Lower leg skin (tissue), 4 donors: ENCODE data around the gene AKAP10. TPM values are rescaled to one million over a fixed set of nuclear protein-coding genes. Genes with fewer than 3 reads are reported as not detected.
"Not testable (repeated sequence)": the region's sequence is repeated elsewhere in the genome, so short reads cannot be mapped to it uniquely, and the experiment has no call there.

Experiments used
- DNase-seq, 2 donors: peaks; one replicate each; pipeline ENCODE4 v3.0.0-alpha.2; 2019; ENCODE audit warnings: low spot score in 2 of 2
- H3K4me3 ChIP-seq: fragments of 200-600 bp; sonication (generic); 2 replicates; pipeline ENCODE4 v1.5.1; 2017; ENCODE audit warnings: mild to moderate bottlenecking, low read depth; ENCODE audit not compliant: poor library complexity, severe bottlenecking
- CTCF ChIP-seq, 3 donors: fragments of 450-650 bp; IDR thresholded peaks; one replicate each; pipeline ENCODE4 v1.5.1; 2016; ENCODE audit warnings: antibody characterized with exemption in 3 of 3, mild to moderate bottlenecking in 3 of 3, moderate library complexity in 2 of 3
- POLR2A ChIP-seq, 2 donors: fragments of 450-650 bp; IDR thresholded peaks; one replicate each; pipeline ENCODE4 v1.6.1; 2016 to 2017; ENCODE audit warnings: antibody characterized with exemption in 2 of 2, mild to moderate bottlenecking in 1 of 2, moderate library complexity in 1 of 2
- WGBS, 2 donors: methylation state at CpG; one replicate each; pipeline ENCODE4 v1.1.5; 2018; 5-methylcytosine and 5-hydroxymethylcytosine counted together
- intact Hi-C: fragments of 100-400 bp; cut with DNase I; formaldehyde crosslinking; loops from one replicate; pipeline ENCODE4 v1.15.0; 2023; ENCODE audit warnings: low total_unique reads
- total RNA-seq, 4 donors: library from RNA; depleted of rRNA; stranded (reverse); fragments of >200 nt; gene quantifications; one replicate each; pipeline ENCODE4 v1.1.0, GENCODE V29; 2016

The AKAP10 gene
- total RNA-seq, 4 donors from 2014 or later: 16.3 to 32.4 (median 23.5) TPM

DNA sequence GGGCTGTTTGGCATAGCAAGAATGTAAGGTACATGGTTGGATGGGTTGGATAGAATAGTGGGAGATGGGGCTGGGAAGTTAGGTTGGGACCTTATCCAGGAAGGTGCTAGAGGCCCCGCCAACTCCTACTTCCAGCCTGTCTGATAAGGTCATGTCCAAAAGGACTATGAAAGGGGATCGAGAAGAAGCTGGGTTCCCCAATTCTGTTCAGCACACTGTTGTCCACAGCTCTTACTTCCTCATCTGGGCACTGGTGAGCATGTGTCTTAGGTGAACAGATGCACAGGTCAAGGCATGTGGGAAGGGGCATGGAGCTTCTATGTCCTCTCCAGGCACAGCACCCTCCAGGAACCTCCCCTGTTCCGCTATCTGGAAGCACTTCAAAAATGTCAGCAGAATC lies 104.3 kb downstream of the AKAP10 start:
- H3K4me3 ChIP-seq: no peak overlapping the region
- no peak for TF ChIP-seq CTCF (IDR thresholded peaks at IDR 0.05)
- no peak for TF ChIP-seq POLR2A (IDR thresholded peaks at IDR 0.05)
- peak in 1 of 2 donors; percentile 25 for DNase-seq
- intact Hi-C loops: no loop called here
- whole genome bisulfite sequencing, 2 donors: 89 to 90% methylated on average over 3 of the region's 3 CpGs

GRCh38 chr17:19868079-19868395 lies 109.6 kb downstream of the AKAP10 start:
- WGBS, 2 donors: 26 to 70% methylated on average over 12 to 23 of the region's 23 CpGs
- intact Hi-C loops: no loop called here
- H3K4me3 ChIP-seq: peak overlapping the region; percentile 86
- TF ChIP-seq CTCF (IDR thresholded peaks at IDR 0.05) (no peak), POLR2A (IDR thresholded peaks at IDR 0.05) (no peak)
- no peak for DNase-seq

DNA sequence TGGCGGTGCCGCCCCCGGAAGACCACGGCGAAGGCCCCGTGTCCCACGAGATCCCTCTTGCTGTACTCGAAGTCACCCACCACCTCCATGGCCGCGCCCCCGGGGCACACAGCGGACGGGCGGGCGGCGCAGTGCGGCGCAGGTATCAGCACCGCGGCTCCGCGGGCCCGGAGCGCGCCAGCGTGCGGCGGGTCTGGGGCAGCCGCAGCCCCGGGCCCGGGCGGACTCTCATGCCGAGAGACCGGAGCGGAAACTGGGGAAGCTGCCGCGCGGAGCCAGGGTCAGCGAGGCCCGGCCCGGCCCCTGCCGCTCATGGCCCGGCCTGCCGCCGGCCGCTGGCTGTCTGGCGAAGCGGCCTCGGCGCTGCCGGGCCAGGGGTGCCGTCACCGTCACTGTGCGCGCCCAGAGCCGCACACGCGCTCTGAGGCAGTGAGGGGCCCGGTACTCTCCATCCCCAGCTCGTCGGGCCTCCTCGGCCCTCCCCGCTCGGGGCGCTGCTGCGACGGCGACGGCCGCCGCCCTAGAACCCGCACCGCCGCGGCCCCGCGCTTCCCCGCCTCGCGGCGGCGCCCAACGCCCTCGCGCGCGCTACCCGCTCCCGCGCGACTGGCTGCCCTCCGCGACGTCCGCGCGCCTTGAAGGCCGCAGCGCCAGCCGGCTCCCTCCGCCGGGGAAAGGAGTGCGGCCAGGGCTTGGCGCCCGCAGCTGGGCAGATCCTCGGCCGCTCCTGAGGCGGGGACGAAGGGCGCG lies 110.1 kb downstream of the AKAP10 start, which contains the start of gene ULK2:
TSS of gene ULK2 (minus strand) at position 608 of the 750 bp plus-strand sequence. CDS start at position 89, 519 bp downstream.
- TF ChIP-seq CTCF (IDR thresholded peaks at IDR 0.05) (no peak), POLR2A (IDR thresholded peaks at IDR 0.05) (peak in 1 of 2 donors; percentile 42)
- 0 to 1% methylated on average over 24 to 101 of the region's 111 CpGs for WGBS, 2 donors
- intact Hi-C loops: no loop called here
- peak; percentile 22 to 88 for DNase-seq
- peak within 1 kb of the TSS; percentile 86 for H3K4me3 ChIP-seq

DNA sequence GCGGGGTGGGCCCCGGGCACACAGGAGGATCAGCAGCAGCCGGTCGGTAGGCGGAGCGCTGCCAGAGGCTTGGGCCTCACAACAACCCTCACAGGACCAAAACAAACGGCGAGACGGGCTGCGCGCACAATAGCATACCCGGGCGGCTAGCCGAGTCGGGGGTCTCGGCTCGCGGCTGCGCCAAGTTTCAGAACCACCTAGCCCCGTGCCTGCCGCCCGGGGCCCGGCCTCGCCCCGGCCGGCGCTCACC lies 110.6 kb downstream of the AKAP10 start:
- TF ChIP-seq CTCF (IDR thresholded peaks at IDR 0.05) (no peak), POLR2A (IDR thresholded peaks at IDR 0.05) (no peak)
- WGBS, 2 donors: 0% methylated on average over 5 to 13 of the region's 27 CpGs
- peak; percentile 44 to 93 for DNase-seq
- intact Hi-C loops: no loop called here
- H3K4me3 ChIP-seq: peak overlapping the region; percentile 86

GRCh38 chr17:19865021-19865420 lies 112.6 kb downstream of the AKAP10 start:
- no peak overlapping the region for H3K4me3 ChIP-seq
- intact Hi-C loops: no loop called here
- WGBS, 2 donors: 84 to 88% methylated on average over 3 of the region's 3 CpGs
- TF ChIP-seq CTCF (IDR thresholded peaks at IDR 0.05) (no peak), POLR2A (IDR thresholded peaks at IDR 0.05) (no peak)
- DNase-seq: no peak

DNA sequence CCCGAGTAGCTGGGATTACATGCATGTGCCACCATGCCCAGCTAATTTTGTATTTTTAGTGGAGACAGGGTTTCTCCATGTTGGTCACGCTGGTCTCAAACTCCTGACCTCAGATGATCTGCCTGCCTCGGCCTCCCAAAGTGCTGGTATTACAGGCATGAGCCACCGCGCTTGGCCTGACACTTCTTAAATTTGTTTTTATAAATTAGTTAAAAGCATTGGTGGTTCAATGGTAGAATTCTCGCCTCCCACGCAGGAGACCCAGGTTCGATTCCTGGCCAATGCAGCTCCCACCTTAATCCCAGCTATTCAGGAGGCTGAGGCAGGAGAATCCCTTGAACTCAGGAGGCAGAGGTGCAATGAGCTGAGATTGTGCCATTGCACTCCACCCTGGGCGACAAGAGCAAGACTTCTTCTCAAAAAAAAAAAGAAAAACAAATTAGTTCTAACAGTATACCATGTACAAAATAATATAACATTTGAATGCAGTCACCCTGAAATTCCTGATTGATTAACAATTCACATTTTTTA lies 116.9 kb downstream of the AKAP10 start:
- intact Hi-C loops, H3K4me3 ChIP-seq, DNase-seq: not testable (repeated sequence)
- WGBS, 2 donors: 86 to 96% methylated on average over 9 of the region's 9 CpGs
